EL (cell line): ENCODE results near the gene SERTAD1.
"Not testable (repeated sequence)": the region's sequence is repeated elsewhere in the genome, so short reads cannot be mapped to it uniquely, and the experiment has no call there.

ENCODE experiments used
- DNase-seq: peaks from one replicate; pipeline ENCODE4 v3.0.0-alpha.2; 2016

SERTAD1 gene

GRCh38 chr19:40449506-40449905, 23.7 kb upstream of the SERTAD1 start:
- DNase-seq = no peak

- no peak for DNase-seq
Measured at GRCh38 chr19:40446263-40446784, 20.5 kb upstream of the SERTAD1 start.

- peak; percentile 27 for DNase-seq
Measured at GRCh38 chr19:40445780-40446262, 20.0 kb upstream of the SERTAD1 start.

- no peak for DNase-seq
Measured at GRCh38 chr19:40444825-40445312, 19.1 kb upstream of the SERTAD1 start.

- peak; percentile 94 for DNase-seq
Measured at GRCh38 chr19:40444000-40444824, 18.4 kb upstream of the SERTAD1 start, which contains the start of gene SERTAD3. TSS of gene SERTAD3 (minus strand) at chr19:40444335. CDS start at chr19:40442080, 2,255 bp downstream.

- DNase-seq = peak; percentile 100
Measured at GRCh38 chr19:40443131-40443999, 17.6 kb upstream of the SERTAD1 start.

- no peak for DNase-seq
Measured at GRCh38 chr19:40442328-40443130, 16.7 kb upstream of the SERTAD1 start.

GRCh38 chr19:40441719-40442253, 16.0 kb upstream of the SERTAD1 start:
- no peak for DNase-seq

GRCh38 chr19:40438284-40438683, 12.5 kb upstream of the SERTAD1 start:
- no peak for DNase-seq

- DNase-seq = peak; percentile 95
Measured at GRCh38 chr19:40433391-40434216, 7.8 kb upstream of the SERTAD1 start.

- DNase-seq = not testable (repeated sequence)
Measured at GRCh38 chr19:40432760-40433159, 7.0 kb upstream of the SERTAD1 start.

GRCh38 chr19:40431698-40432097, 5.9 kb upstream of the SERTAD1 start:
- DNase-seq = no peak

GRCh38 chr19:40430242-40430641, 4.5 kb upstream of the SERTAD1 start:
- not testable (repeated sequence) for DNase-seq

GRCh38 chr19:40428197-40428596, 2.4 kb upstream of the SERTAD1 start:
- not testable (repeated sequence) for DNase-seq

- DNase-seq = peak; percentile 41
Measured at GRCh38 chr19:40424637-40425449, 949 bp downstream of the SERTAD1 start.

- no peak for DNase-seq
Measured at GRCh38 chr19:40423938-40424337, 1.9 kb downstream of the SERTAD1 start.

GRCh38 chr19:40422748-40423566, 2.8 kb downstream of the SERTAD1 start:
- DNase-seq = no peak

GRCh38 chr19:40421993-40422747, 3.6 kb downstream of the SERTAD1 start:
- DNase-seq = no peak
